ENCODE measurements around the gene FBXW8. TPM values are rescaled to one million over a fixed set of nuclear protein-coding genes. Genes with fewer than 3 reads are reported as not detected.

Gene FBXW8
- total RNA-seq, 1 donor from 2014 or later: 40.0 TPM

DNA sequence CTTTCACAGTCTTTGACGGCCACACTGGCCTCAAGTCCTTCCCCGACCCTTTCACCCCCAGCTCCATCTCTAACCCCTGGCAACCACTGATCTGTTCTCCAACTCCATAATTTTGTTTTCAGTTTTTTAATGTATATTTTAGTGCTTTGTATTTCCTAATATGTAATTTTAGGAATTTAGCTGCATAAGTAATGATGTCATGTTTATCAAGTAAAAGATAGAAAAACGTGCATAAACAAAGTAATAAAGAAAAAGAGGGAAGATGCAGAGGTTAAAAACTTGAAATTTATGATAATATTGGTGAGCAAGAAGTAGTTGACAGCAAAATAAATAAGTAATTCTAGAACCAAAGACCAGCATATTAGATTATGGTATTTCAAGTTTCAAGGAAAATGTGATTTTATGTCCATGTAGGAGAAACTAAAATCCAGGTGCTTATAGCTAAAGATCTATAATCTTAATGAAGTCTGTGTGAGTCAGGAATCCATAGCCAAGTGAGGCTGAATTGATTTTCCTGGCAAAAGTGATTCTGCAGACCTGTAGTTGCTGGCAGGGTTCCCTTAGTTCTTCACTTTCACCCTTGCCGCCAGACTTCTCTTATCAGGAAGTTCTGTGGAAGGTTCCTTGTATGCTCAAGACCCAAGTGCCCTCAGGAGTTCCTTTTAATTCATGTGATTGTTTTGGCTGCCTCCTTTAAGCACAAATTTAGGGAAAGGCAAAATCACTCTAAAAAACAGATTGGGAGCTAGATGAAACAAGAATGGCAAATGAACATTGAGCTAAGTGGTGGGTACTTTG is 24.4 kb downstream of the FBXW8 start:
- no peak overlapping the region for H3K27ac Mint-ChIP-seq
- peaks cover 37% of the 10 kb centered on the region for H3K36me3 Mint-ChIP-seq
- H3K4me3 Mint-ChIP-seq: no peak overlapping the region
- H3K9me3 Mint-ChIP-seq: peaks cover 14% of the 10 kb centered on the region
- TF ChIP-seq, protein P1, sequence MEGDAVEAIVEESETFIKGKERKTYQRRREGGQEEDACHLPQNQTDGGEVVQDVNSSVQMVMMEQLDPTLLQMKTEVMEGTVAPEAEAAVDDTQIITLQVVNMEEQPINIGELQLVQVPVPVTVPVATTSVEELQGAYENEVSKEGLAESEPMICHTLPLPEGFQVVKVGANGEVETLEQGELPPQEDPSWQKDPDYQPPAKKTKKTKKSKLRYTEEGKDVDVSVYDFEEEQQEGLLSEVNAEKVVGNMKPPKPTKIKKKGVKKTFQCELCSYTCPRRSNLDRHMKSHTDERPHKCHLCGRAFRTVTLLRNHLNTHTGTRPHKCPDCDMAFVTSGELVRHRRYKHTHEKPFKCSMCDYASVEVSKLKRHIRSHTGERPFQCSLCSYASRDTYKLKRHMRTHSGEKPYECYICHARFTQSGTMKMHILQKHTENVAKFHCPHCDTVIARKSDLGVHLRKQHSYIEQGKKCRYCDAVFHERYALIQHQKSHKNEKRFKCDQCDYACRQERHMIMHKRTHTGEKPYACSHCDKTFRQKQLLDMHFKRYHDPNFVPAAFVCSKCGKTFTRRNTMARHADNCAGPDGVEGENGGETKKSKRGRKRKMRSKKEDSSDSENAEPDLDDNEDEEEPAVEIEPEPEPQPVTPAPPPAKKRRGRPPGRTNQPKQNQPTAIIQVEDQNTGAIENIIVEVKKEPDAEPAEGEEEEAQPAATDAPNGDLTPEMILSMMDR (IDR thresholded peaks at IDR 0.05; ENCODE audit: unreplicated experiment): no peak
- H3K27me3 Mint-ChIP-seq (ENCODE audit: low read depth): no peaks in the 10 kb centered on the region
- no peak for DNase-seq (ENCODE audit: low spot score in 2 of 2, unreplicated experiment in 2 of 2)
- H3K4me1 Mint-ChIP-seq: peaks cover 9% of the 10 kb centered on the region

DNA sequence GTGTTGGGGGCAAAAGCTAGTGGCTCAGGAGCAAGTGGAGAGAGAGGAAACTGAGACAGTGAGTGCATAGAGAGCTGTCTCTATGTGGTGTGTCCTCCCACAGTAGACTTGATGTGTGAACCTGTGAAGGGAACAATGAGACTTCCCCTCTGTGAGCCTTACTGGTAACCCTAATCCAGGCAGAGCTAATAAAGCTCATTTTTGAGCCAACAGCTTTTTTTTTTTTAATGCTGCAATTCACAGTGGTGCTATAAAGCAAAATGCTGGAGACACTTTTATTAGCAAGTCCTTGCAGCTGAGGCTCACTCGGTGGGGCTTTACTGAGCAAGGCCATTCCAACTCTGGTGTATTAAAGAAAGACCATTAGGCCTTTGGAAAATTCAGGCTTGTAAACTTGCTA is 26.9 kb downstream of the FBXW8 start:
- H3K4me1 Mint-ChIP-seq: peaks cover 9% of the 10 kb centered on the region
- H3K27me3 Mint-ChIP-seq (ENCODE audit: low read depth): no peaks in the 10 kb centered on the region
- no peak overlapping the region for H3K4me3 Mint-ChIP-seq
- H3K27ac Mint-ChIP-seq: no peak overlapping the region
- no peak for DNase-seq (ENCODE audit: low spot score in 2 of 2, unreplicated experiment in 2 of 2)
- H3K9me3 Mint-ChIP-seq: peaks cover 18% of the 10 kb centered on the region
- peaks cover 35% of the 10 kb centered on the region for H3K36me3 Mint-ChIP-seq
- TF ChIP-seq, protein P1 (IDR thresholded peaks at IDR 0.05; ENCODE audit: unreplicated experiment): no peak

DNA sequence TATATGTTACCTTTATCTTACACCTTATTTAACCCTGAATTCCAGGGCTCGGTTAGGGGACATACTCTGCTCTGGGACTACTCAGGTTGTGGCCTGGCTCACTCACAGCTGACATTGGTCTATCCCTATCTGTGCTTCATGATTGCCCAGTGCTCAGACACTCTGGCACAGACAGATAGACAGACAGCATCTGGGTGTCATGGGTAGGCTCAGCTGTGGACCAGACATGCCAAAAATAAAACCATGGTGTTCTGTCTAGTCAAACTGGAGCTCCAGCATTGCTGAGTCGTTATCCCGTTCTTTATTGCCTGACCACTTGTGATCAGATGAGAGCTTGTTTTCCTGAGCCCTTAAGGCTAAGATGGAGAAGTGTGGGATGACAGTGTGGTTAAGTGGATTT is 29.0 kb downstream of the FBXW8 start:
- TF ChIP-seq, protein P1 (IDR thresholded peaks at IDR 0.05; ENCODE audit: unreplicated experiment): no peak
- Mint-ChIP-seq H3K9me3 (peaks cover 25% of the 10 kb centered on the region), H3K36me3 (peaks cover 50% of the 10 kb centered on the region), H3K27me3 (ENCODE audit: low read depth) (no peaks in the 10 kb centered on the region), H3K4me3 (no peak overlapping the region), H3K27ac (no peak overlapping the region), H3K4me1 (no peaks in the 10 kb centered on the region)
- no peak for DNase-seq (ENCODE audit: low spot score in 2 of 2, unreplicated experiment in 2 of 2)

DNA sequence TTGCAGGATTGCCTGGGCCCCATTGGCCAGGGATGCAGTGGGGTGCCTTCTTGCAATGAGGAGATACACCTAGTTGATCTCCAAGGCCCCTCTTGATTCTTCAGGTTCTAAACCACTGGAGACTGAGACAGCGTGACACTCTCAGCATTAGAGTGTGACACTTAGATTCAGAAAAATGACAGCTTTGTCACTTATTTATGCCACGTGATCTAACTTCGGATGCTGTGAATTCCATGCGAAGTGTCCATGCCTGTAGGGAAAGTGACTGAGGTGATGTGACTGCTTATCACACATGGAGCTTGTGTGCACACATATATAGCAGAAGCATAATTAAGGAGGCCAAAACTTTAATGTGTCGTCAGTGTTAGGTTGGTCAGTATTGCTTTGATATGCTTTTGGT is 30.4 kb downstream of the FBXW8 start:
- no peaks in the 10 kb centered on the region for H3K4me1 Mint-ChIP-seq
- peaks cover 16% of the 10 kb centered on the region for H3K9me3 Mint-ChIP-seq
- TF ChIP-seq, protein P1 (IDR thresholded peaks at IDR 0.05; ENCODE audit: unreplicated experiment): no peak
- no peak overlapping the region for H3K27ac Mint-ChIP-seq
- no peak for DNase-seq (ENCODE audit: low spot score in 2 of 2, unreplicated experiment in 2 of 2)
- H3K36me3 Mint-ChIP-seq: peaks cover 49% of the 10 kb centered on the region
- H3K27me3 Mint-ChIP-seq (ENCODE audit: low read depth): no peaks in the 10 kb centered on the region
- no peak overlapping the region for H3K4me3 Mint-ChIP-seq

DNA sequence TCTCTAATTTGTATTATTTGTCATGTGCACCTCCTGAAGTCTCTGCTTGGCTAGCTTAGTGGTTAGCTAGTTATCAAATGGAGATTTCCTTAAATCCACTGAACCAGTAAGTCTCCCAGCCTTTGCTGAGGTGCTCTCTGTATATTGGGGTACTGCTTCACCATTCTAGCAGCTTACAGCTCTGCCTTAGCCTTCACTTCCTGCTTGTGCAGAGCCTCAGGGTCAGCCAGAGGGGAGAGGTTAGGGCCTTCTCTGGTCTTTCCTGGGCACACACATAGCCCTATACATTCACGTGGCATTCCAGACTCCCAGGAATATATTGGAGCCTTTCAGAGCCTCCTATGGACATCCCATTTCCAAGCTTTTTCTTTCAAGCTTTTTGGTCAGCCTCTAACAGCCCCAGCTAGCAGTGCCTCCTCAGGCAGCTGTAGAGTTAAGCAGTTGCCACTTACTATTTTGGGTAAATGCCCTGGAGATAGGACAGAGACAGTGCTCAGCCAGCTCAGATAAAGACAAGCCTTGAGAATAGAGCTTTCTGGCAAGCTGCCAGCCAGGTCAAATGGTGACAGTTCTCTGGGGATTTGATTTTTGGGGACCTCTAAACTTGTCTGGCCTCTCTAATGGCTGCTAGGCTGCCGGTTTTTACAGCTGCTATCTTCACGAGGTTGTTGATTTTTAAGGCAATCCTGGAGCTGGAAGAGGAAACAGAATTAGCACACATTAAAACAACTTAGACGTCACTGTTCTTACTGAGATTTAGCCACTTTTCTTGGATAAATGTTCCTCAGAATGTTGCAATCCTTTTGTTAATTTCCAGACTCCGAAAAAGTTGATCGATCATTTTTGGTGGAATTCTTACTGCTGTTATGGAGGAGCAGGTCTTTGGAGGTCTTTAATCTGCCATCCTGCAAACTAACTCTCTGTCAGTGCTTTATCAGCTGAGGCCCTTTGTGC is 32.9 kb downstream of the FBXW8 start:
- Mint-ChIP-seq H3K27me3 (ENCODE audit: low read depth) (no peaks in the 10 kb centered on the region), H3K4me3 (no peak overlapping the region), H3K9me3 (peaks cover 14% of the 10 kb centered on the region), H3K27ac (no peak overlapping the region), H3K4me1 (no peaks in the 10 kb centered on the region), H3K36me3 (peaks cover 50% of the 10 kb centered on the region)
- DNase-seq (ENCODE audit: low spot score in 2 of 2, unreplicated experiment in 2 of 2): no peak
- TF ChIP-seq, protein P1 (IDR thresholded peaks at IDR 0.05; ENCODE audit: unreplicated experiment): no peak
